ENCODE data around the gene ZNF175. TPM values are rescaled to one million over a fixed set of nuclear protein-coding genes. Genes with fewer than 3 reads are reported as not detected.

The ZNF175 gene
- polyA plus RNA-seq, 3 donors, result 0.39 to 2.4 (median 0.82) TPM

DNA sequence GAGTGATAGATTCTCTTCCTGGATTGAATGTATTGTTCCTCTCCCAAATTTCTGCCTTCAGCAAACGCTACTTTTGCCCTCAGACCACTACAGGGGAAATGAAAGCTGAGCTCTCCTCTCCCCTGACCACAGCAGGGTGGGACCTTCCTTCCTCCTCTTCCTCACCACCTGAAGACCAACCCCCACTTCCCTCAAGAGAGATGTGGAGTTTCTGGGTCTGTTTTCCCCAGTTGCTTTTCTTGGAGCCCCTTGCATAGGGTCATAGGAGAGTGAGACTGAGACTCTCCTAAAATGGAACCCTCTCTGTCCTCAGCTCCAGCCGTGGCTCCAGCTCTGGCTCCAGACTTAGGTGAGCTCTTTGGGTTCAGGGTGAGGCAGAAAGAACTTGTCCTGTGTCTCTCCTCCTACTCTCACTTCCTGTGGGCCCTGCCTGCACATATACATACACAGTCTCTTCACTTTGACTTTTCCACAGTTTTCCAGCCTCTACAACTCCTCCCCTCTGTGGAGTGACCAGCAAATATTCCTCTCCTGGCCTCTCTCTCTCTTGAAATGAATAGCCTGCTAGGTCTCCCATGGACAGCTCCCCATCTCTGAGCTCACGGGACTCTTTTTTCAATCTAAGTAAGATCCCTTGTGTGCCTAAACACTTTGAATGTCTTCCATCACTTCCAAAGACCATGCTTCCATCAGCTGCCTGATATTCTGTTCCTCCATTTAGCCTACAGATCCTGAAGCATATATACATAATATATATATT lies 19.2 kb upstream of the ZNF175 start:
- 50% methylated on average over 1 of the region's 3 CpGs for WGBS (ENCODE audit: insufficient coverage)
- H3K36me3 ChIP-seq (replicated peaks in 1 of 2; ENCODE audit: control insufficient read depth in 1 of 2, insufficient read depth in 2 of 2, low read length in 2 of 2), result no peaks in the 10 kb centered on the region
- peaks cover 21 to 46% of the 10 kb centered on the region in 2 donors for H3K27me3 ChIP-seq (ENCODE audit: control insufficient read depth in 2 of 2, insufficient read depth in 2 of 2, low read length in 2 of 2)
- Mint-ChIP-seq H3K27me3 (ENCODE audit: low read depth in 3 of 3) (peaks cover 46 to 64% (median 47%) of the 10 kb centered on the region in 3 donors), H3K4me3 (peak overlapping the region; percentile 42 to 79), H3K9me3 (peaks cover 0 to 2% (median 0%) of the 10 kb centered on the region in 7 donors), H3K27ac (peak overlapping the region in 2 of 7 donors; percentile 13 to 70), H3K4me1 (peaks cover 60% of the 10 kb centered on the region), H3K36me3 (peaks cover 0 to 13% of the 10 kb centered on the region in 2 donors)
- peak overlapping the region in 1 of 3 experiments; percentile 43 for H3K4me3 ChIP-seq (replicated peaks in 1 of 3; ENCODE audit: low read depth in 2 of 3, low read length in 3 of 3)
- H3K9ac ChIP-seq (ENCODE audit: insufficient read depth, low read length, poor library complexity, severe bottlenecking), result no peak overlapping the region
- no peaks in the 10 kb centered on the region for H3K9me3 ChIP-seq (replicated peaks in 1 of 2; ENCODE audit: control insufficient read depth in 1 of 2, insufficient read depth in 1 of 2, low read length in 2 of 2)
- no peak overlapping the region for H2AFZ ChIP-seq (ENCODE audit: insufficient read depth, low read depth, low read length, poor library complexity, severe bottlenecking)
- H3K4me2 ChIP-seq (replicated peaks; ENCODE audit: extremely low read depth, low read length, poor library complexity, severe bottlenecking), result peak overlapping the region; percentile 63
- intact Hi-C loops (cut with micrococcal nuclease), result loop anchor here (5.0 to 10.0 kb wide), 2 partner anchors 53 to 55 kb away; no protein-coding TSS in a partner anchor
- H3K27ac ChIP-seq (ENCODE audit: low read depth in 1 of 2, low read length in 2 of 2), result no peak overlapping the region
- no peak for DNase-seq
- no peaks in the 10 kb centered on the region for H3K79me2 ChIP-seq (ENCODE audit: insufficient read depth, low read length)
- no peaks in the 10 kb centered on the region for H4K20me1 ChIP-seq (ENCODE audit: insufficient read depth, low read length)
- peaks cover 50 to 60% of the 10 kb centered on the region in 2 donors for H3K4me1 ChIP-seq (ENCODE audit: control insufficient read depth in 1 of 2, insufficient read depth in 2 of 2, low read length in 2 of 2)
- TF ChIP-seq, protein P1, sequence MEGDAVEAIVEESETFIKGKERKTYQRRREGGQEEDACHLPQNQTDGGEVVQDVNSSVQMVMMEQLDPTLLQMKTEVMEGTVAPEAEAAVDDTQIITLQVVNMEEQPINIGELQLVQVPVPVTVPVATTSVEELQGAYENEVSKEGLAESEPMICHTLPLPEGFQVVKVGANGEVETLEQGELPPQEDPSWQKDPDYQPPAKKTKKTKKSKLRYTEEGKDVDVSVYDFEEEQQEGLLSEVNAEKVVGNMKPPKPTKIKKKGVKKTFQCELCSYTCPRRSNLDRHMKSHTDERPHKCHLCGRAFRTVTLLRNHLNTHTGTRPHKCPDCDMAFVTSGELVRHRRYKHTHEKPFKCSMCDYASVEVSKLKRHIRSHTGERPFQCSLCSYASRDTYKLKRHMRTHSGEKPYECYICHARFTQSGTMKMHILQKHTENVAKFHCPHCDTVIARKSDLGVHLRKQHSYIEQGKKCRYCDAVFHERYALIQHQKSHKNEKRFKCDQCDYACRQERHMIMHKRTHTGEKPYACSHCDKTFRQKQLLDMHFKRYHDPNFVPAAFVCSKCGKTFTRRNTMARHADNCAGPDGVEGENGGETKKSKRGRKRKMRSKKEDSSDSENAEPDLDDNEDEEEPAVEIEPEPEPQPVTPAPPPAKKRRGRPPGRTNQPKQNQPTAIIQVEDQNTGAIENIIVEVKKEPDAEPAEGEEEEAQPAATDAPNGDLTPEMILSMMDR (IDR thresholded peaks at IDR 0.05), result no peak

DNA sequence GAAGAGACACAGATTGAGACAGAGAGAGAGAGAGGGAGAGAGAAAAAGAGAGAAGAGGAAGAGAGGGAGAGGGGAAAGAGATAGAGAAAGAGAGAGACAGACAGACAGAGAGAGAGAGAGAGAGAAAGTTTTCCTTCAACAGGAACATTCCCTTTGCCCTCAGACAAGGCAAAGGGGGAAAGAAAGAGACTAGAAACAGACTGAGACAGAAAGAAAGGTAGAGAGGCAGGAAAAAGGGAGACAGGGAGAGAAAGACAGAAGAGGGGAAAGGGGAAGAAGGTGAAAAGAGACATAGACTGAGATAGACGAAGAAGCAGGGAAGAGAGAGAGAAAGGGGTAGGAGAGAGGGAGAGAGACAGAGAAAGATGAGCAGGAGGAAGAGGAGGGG lies 18.5 kb upstream of the ZNF175 start:
- H3K27ac Mint-ChIP-seq, result no peak overlapping the region
- intact Hi-C loops (cut with micrococcal nuclease), result loop anchor here (5.0 to 10.0 kb wide), 2 partner anchors 52 to 55 kb away; no protein-coding TSS in a partner anchor
- H3K4me1 ChIP-seq (ENCODE audit: control insufficient read depth in 1 of 2, insufficient read depth in 2 of 2, low read length in 2 of 2), result peaks cover 42 to 52% of the 10 kb centered on the region in 2 donors

More for the DNA sequence above, 18.5 kb upstream of the ZNF175 start:
- no peaks in the 10 kb centered on the region for H3K36me3 ChIP-seq (replicated peaks in 1 of 2; ENCODE audit: control insufficient read depth in 1 of 2, insufficient read depth in 2 of 2, low read length in 2 of 2)
- no peaks in the 10 kb centered on the region for H3K9me3 ChIP-seq (replicated peaks in 1 of 2; ENCODE audit: control insufficient read depth in 1 of 2, insufficient read depth in 1 of 2, low read length in 2 of 2)
- no peak overlapping the region for H3K4me3 ChIP-seq (replicated peaks in 1 of 3; ENCODE audit: low read depth in 2 of 3, low read length in 3 of 3)
- H4K20me1 ChIP-seq (ENCODE audit: insufficient read depth, low read length), result no peaks in the 10 kb centered on the region
- Mint-ChIP-seq H3K4me3 (peak overlapping the region in 1 of 2 donors; percentile 67), H3K27me3 (ENCODE audit: low read depth in 3 of 3) (peaks cover 43 to 60% (median 45%) of the 10 kb centered on the region in 3 donors), H3K9me3 (peaks cover 0 to 2% (median 0%) of the 10 kb centered on the region in 7 donors), H3K36me3 (peaks cover 0 to 13% of the 10 kb centered on the region in 2 donors), H3K4me1 (peaks cover 52% of the 10 kb centered on the region)
- H3K4me2 ChIP-seq (replicated peaks; ENCODE audit: extremely low read depth, low read length, poor library complexity, severe bottlenecking), result no peak overlapping the region
- TF ChIP-seq, protein P1 (IDR thresholded peaks at IDR 0.05), result no peak
- no peak overlapping the region for H3K27ac ChIP-seq (ENCODE audit: low read depth in 1 of 2, low read length in 2 of 2)
- H3K9ac ChIP-seq (ENCODE audit: insufficient read depth, low read length, poor library complexity, severe bottlenecking), result no peak overlapping the region
- H2AFZ ChIP-seq (ENCODE audit: insufficient read depth, low read depth, low read length, poor library complexity, severe bottlenecking), result no peak overlapping the region
- H3K27me3 ChIP-seq (ENCODE audit: control insufficient read depth in 2 of 2, insufficient read depth in 2 of 2, low read length in 2 of 2), result peaks cover 19 to 44% of the 10 kb centered on the region in 2 donors
- WGBS (ENCODE audit: insufficient coverage), result 0% methylated on average over 1 of the region's 1 CpG
- H3K79me2 ChIP-seq (ENCODE audit: insufficient read depth, low read length), result no peaks in the 10 kb centered on the region
- DNase-seq, result no peak
